ENCODE data around the gene PIP5KL1.

DNA sequence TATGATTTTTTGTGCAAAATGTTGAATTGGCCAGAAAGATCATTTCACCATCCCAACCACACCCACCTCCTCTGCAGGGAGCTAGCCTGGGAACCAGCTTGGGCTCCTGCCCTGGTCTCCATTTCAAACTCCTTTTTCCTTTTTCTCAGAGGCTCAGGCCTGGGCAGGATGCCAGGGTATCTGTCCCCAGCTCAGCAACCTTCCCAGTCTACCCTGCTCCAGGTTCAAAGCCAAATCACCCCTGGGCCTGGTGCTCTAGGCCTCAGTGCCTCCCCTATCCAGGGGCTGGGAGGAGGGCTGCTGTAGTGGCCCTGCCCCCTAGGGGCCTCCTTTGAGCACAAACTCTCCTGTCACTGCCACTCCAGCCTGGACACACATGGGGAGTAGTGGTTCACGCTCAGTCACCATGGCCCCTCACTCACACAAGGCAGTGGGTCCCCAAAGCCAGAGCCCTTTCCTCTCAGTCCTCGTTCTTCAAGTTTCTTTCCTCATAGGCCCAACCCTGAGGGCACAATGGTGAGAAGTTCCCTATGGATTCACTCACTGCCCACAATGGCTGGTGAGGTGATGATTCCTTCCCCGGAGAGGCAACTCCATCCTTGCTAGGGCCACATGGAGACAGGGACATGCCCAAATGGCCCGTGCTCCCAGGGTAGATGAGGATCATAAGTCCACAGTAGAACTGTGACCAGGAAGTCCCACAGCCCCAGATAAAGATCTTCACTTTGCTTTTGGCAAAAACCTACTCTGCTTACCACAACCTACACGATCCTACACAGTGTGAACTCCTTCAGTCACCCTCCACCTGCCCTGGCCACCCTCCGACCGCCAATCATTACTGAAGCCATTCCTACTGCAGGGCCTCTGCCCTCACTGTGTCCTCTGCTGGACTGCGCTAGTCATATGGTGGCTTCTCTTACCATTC is 12.1 kb downstream of the PIP5KL1 start:
- TF ChIP-seq, protein P1, sequence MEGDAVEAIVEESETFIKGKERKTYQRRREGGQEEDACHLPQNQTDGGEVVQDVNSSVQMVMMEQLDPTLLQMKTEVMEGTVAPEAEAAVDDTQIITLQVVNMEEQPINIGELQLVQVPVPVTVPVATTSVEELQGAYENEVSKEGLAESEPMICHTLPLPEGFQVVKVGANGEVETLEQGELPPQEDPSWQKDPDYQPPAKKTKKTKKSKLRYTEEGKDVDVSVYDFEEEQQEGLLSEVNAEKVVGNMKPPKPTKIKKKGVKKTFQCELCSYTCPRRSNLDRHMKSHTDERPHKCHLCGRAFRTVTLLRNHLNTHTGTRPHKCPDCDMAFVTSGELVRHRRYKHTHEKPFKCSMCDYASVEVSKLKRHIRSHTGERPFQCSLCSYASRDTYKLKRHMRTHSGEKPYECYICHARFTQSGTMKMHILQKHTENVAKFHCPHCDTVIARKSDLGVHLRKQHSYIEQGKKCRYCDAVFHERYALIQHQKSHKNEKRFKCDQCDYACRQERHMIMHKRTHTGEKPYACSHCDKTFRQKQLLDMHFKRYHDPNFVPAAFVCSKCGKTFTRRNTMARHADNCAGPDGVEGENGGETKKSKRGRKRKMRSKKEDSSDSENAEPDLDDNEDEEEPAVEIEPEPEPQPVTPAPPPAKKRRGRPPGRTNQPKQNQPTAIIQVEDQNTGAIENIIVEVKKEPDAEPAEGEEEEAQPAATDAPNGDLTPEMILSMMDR (IDR thresholded peaks at IDR 0.05) = no peak
- no peak for TF ChIP-seq POLR2A (IDR thresholded peaks at IDR 0.05)
- TF ChIP-seq EP300 (IDR thresholded peaks at IDR 0.05) = no peak

Measured in ovary (tissue), 3 donors.